Endothelial cell of umbilical vein (primary cell): ENCODE measurements around the gene MYH10. TPM values are rescaled to one million over a fixed set of nuclear protein-coding genes. Genes with fewer than 3 reads are reported as not detected.

Experiments used
- BruUV-seq: library from RNA; stranded (reverse); fragments of 400-500 nt; replicated peaks from 2 replicates; lab custom pipeline; 2021; lab: Mats Ljungman, UMichigan
- CTCF ChIA-PET: fragments of 300-600, 350-600 bp; sonication (Branson Sonifier 250); formaldehyde crosslinking; loops from one replicate; lab custom pipeline; 2021; ENCODE audit warnings: antibody characterized with exemption, inconsistent platforms; lab: Charles Lee
- POLR2A ChIA-PET: fragments of 300-600, 350-600 bp; sonication (Branson Sonifier 250); formaldehyde crosslinking; loops from one replicate; lab custom pipeline; 2021; ENCODE audit warnings: antibody characterized with exemption, inconsistent platforms; lab: Charles Lee
- DNase-seq: peaks from one replicate; pipeline ENCODE4 v3.0.0-alpha.2; 2011; ENCODE audit warnings: low read depth, low spot score
- FAIRE-seq: peaks from 2 replicates; lab custom pipeline; 2011; peaks lifted over from hg19 to GRCh38; lab: Jason Lieb, UNC
- H2AFZ ChIP-seq: 2 replicates; pipeline ENCODE4 v1.6.0; 2012; ENCODE audit warnings: low read depth, low read length, control low read depth, inconsistent platforms
- H3K27ac ChIP-seq: 2 replicates; pipeline ENCODE4 v1.5.1; 2011; ENCODE audit warnings: low read depth, mild to moderate bottlenecking, control low read depth, low read length, moderate library complexity; ENCODE audit not compliant: insufficient read depth
- H3K27me3 ChIP-seq, 2 experiments: 2 replicates each; pipeline versions ENCODE4 v1.6.0 to v1.6.1; 2011; ENCODE audit warnings: low read length in 2 of 2, mixed read lengths in 1 of 2; ENCODE audit not compliant: control insufficient read depth in 2 of 2, insufficient read depth in 2 of 2
- H3K36me3 ChIP-seq, 2 experiments: 2 replicates in 1 of 2; 3 replicates in 1 of 2; pipeline ENCODE4 v1.5.1; 2011; ENCODE audit warnings: low read length in 2 of 2, mild to moderate bottlenecking in 1 of 2, moderate library complexity in 1 of 2; ENCODE audit not compliant: control insufficient read depth in 2 of 2, insufficient read depth in 2 of 2; ENCODE audit errors: extremely low read depth in 1 of 2
- H3K4me1 ChIP-seq: 3 replicates; pipeline ENCODE4 v1.5.1; 2011; ENCODE audit warnings: mild to moderate bottlenecking, low read length; ENCODE audit not compliant: control insufficient read depth, insufficient read depth; ENCODE audit errors: extremely low read depth
- H3K4me2 ChIP-seq: 2 replicates; pipeline ENCODE4 v1.6.1; 2011; ENCODE audit warnings: low read length, control low read depth, mixed read lengths; ENCODE audit not compliant: insufficient read depth
- H3K4me3 ChIP-seq, 3 experiments: fragments of 200-600 bp in 1 of 3; sonication (generic), shearing (Covaris generic) in 1 of 3; replicated peaks in 1 of 3; 2 replicates each; pipeline ENCODE4 v1.5.1; 2011 to 2016; ENCODE audit warnings: control low read depth in 3 of 3, low read length in 3 of 3, mild to moderate bottlenecking in 2 of 3, inconsistent platforms in 1 of 3, low read depth in 1 of 3, moderate library complexity in 1 of 3; ENCODE audit not compliant: insufficient read depth in 1 of 3
- H3K79me2 ChIP-seq: 2 replicates; pipeline ENCODE4 v1.6.0; 2012; ENCODE audit warnings: low read length, inconsistent platforms; ENCODE audit not compliant: control insufficient read depth, insufficient read depth
- H3K9ac ChIP-seq: replicated peaks from 2 replicates; pipeline ENCODE3; 2011; ENCODE audit warnings: low read length, control low read depth; ENCODE audit not compliant: insufficient read depth; ENCODE audit errors: extremely low read depth
- H3K9me1 ChIP-seq: replicated peaks from 3 replicates; pipeline ENCODE4 v1.6.0; 2011; ENCODE audit warnings: mild to moderate bottlenecking, low read length; ENCODE audit not compliant: control insufficient read depth, insufficient read depth; ENCODE audit errors: extremely low read depth
- H3K9me3 ChIP-seq: replicated peaks from 2 replicates; pipeline ENCODE4 v1.5.1; 2012; ENCODE audit warnings: low read length, inconsistent platforms; ENCODE audit not compliant: control insufficient read depth, insufficient read depth
- H4K20me1 ChIP-seq: replicated peaks from 2 replicates; pipeline ENCODE3; 2011; ENCODE audit warnings: mild to moderate bottlenecking, low read length; ENCODE audit not compliant: control insufficient read depth, insufficient read depth; ENCODE audit errors: extremely low read depth
- EZH2 ChIP-seq: IDR thresholded peaks from 2 replicates; pipeline ENCODE4 v1.6.1; 2012; ENCODE audit warnings: borderline replicate concordance, low read depth, mild to moderate bottlenecking, moderate library complexity, low read length, inconsistent platforms; ENCODE audit not compliant: severe bottlenecking
- FOS ChIP-seq: IDR thresholded peaks from 2 replicates; pipeline ENCODE4 v1.6.1; 2011; ENCODE audit warnings: mild to moderate bottlenecking, low read length, moderate library complexity, borderline replicate concordance; ENCODE audit not compliant: insufficient read depth
- GATA2 ChIP-seq: IDR thresholded peaks from 2 replicates; pipeline ENCODE4 v1.7.0; 2011; ENCODE audit warnings: low read depth, mild to moderate bottlenecking, moderate library complexity, mixed read lengths, low read length; ENCODE audit not compliant: insufficient read length, insufficient read depth
- JUN ChIP-seq: IDR thresholded peaks from 2 replicates; pipeline ENCODE4 v1.6.1; 2011; ENCODE audit warnings: borderline replicate concordance, low read depth; ENCODE audit not compliant: insufficient read length, insufficient read depth
- MYC ChIP-seq: IDR thresholded peaks from one replicate; pipeline ENCODE4 v1.6.1; 2011; ENCODE audit warnings: mild to moderate bottlenecking, low read depth, low read length
- POLR2A ChIP-seq: IDR thresholded peaks from 2 replicates; pipeline ENCODE4 v1.6.1; 2012; ENCODE audit warnings: low read depth, mild to moderate bottlenecking, control low read depth, low read length
- POLR2AphosphoS5 ChIP-seq: IDR thresholded peaks from 2 replicates; pipeline ENCODE4 v1.6.1; 2012; ENCODE audit warnings: low read depth, mild to moderate bottlenecking, control low read depth, low read length, moderate library complexity; ENCODE audit not compliant: insufficient read depth
- dilution Hi-C: fragments of 300-500 bp; cut with MboI; formaldehyde crosslinking; loops from one replicate; pipeline ENCODE4 v1.15.0; 2019; ENCODE audit warnings: low sequenced_read_pairs; ENCODE audit not compliant: extremely low pct_ligation_motif_present
- intact Hi-C: fragments of 100-400 bp; cut with micrococcal nuclease; formaldehyde crosslinking; loops from one replicate; pipeline ENCODE4 v1.10.0; 2022
- polyA plus RNA-seq, 4 experiments: library from polyadenylated mRNA; depleted of rRNA in 3 of 4; stranded (reverse) in 3 of 4; unstranded in 1 of 4; fragments of >200 nt; gene quantifications; 2 replicates each; pipeline versions ENCODE4 v1.2.1 to v1.2.3, GENCODE V29; 2011 to 2012; ENCODE audit warnings: missing spikeins in 1 of 4
- total RNA-seq: library from RNA; stranded (reverse); gene quantifications from 2 replicates; pipeline ENCODE4 v1.2.3, GENCODE V29; 2021
- TF ChIP-seq, protein P1 (sequence below): IDR thresholded peaks from 2 replicates; pipeline ENCODE4 v1.6.1; 2011; ENCODE audit not compliant: insufficient read depth, insufficient read length
- TF ChIP-seq, protein P2 (sequence below), 2 donors: IDR thresholded peaks; 1 replicate in 1 of 2; 2 replicates in 1 of 2; pipeline ENCODE4 v1.5.1; 2011; ENCODE audit warnings: low read length in 2 of 2, mild to moderate bottlenecking in 2 of 2, moderate library complexity in 2 of 2, control low read depth in 1 of 2, inconsistent platforms in 1 of 2, low read depth in 1 of 2; ENCODE audit not compliant: insufficient read depth in 1 of 2; ENCODE audit errors: extremely low read depth in 1 of 2

The MYH10 gene
- total and polyA plus RNA-seq, 2 donors (not counting 3 experiments of a cell fraction or from before 2014, with no cell fraction given), result 73.4 to 232 TPM

DNA sequence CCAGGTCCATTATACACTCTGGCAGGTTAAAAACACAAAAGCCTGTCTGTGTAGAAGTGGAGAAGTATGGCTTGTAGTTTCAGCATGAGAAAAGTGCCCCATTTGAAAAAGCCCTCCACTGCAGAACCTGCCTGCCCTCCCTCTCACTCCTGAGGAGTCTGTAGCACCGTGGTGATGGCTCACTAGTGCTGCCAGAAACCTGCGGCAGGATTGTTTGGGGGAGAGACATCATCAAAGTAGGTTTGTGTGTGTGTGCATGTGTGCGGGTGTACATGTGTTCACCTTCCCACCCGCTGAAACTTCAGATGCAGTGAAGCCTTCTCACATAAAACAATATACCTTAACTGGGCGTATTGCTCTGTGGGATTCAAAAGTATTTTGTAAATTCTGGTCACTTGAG, 168.0 kb downstream of the MYH10 start:
- no peaks in the 10 kb centered on the region for H3K4me1 ChIP-seq
- H3K4me2 ChIP-seq, result no peak overlapping the region
- FAIRE-seq, result no peak
- H3K9ac ChIP-seq, result no peak overlapping the region
- ChIA-PET CTCF (no interaction called here), POLR2A (no interaction called here)
- no peak for TF ChIP-seq JUN
- TF ChIP-seq FOS, result no peak
- no peak for TF ChIP-seq POLR2AphosphoS5
- no peak for TF ChIP-seq POLR2A
- no peak for TF ChIP-seq MYC
- TF ChIP-seq EZH2, result no peak
- TF ChIP-seq GATA2, result no peak
- TF ChIP-seq, protein P1, sequence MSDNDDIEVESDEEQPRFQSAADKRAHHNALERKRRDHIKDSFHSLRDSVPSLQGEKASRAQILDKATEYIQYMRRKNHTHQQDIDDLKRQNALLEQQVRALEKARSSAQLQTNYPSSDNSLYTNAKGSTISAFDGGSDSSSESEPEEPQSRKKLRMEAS, result no peak
- TF ChIP-seq, protein P2, sequence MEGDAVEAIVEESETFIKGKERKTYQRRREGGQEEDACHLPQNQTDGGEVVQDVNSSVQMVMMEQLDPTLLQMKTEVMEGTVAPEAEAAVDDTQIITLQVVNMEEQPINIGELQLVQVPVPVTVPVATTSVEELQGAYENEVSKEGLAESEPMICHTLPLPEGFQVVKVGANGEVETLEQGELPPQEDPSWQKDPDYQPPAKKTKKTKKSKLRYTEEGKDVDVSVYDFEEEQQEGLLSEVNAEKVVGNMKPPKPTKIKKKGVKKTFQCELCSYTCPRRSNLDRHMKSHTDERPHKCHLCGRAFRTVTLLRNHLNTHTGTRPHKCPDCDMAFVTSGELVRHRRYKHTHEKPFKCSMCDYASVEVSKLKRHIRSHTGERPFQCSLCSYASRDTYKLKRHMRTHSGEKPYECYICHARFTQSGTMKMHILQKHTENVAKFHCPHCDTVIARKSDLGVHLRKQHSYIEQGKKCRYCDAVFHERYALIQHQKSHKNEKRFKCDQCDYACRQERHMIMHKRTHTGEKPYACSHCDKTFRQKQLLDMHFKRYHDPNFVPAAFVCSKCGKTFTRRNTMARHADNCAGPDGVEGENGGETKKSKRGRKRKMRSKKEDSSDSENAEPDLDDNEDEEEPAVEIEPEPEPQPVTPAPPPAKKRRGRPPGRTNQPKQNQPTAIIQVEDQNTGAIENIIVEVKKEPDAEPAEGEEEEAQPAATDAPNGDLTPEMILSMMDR (IDR thresholded peaks at IDR 0.05; ENCODE audit: extremely low read depth in 1 of 2, insufficient read depth in 1 of 2, low read depth in 1 of 2, low read length in 2 of 2), result no peak
- intact Hi-C loops (no loop called here), dilution Hi-C loops (no loop called here)
- no peaks in the 10 kb centered on the region for H3K9me3 ChIP-seq
- no peak overlapping the region for H3K4me3 ChIP-seq
- H2AFZ ChIP-seq, result no peak overlapping the region
- H3K79me2 ChIP-seq, result peaks cover 42% of the 10 kb centered on the region
- H4K20me1 ChIP-seq, result no peaks in the 10 kb centered on the region
- H3K36me3 ChIP-seq, result peaks cover 11 to 37% of the 10 kb centered on the region in 2 experiments
- DNase-seq, result no peak
- no peak overlapping the region for H3K27ac ChIP-seq
- no TSS peak for BruUV-seq
- H3K27me3 ChIP-seq, result no peaks in the 10 kb centered on the region
- no peaks in the 10 kb centered on the region for H3K9me1 ChIP-seq
